BJ (cell line): ENCODE measurements around the gene PDZRN4. TPM values are rescaled to one million over a fixed set of nuclear protein-coding genes. Genes with fewer than 3 reads are reported as not detected.
A peak's percentile ranks its signal among the peaks of the same experiment; 100 is the strongest.

Source experiments
- CTCF ChIA-PET: fragments of 350-600 bp; formaldehyde crosslinking; extraction: SDS; loops from one replicate; lab custom pipeline; 2021; ENCODE audit warnings: antibody characterized with exemption, inconsistent platforms; lab: Yijun Ruan, JAX
- POLR2A ChIA-PET: fragments of 300-600 bp; sonication (Branson Sonifier 250); formaldehyde crosslinking; extraction: SDS; loops from one replicate; lab custom pipeline; 2021; ENCODE audit warnings: antibody characterized with exemption; lab: Charles Lee
- DNase-seq: peaks from one replicate; pipeline ENCODE4 v3.0.0-alpha.2; 2011; ENCODE audit warnings: low read depth
- H3K27me3 ChIP-seq: 2 replicates; pipeline ENCODE4 v1.6.0; 2011; ENCODE audit warnings: low read length; ENCODE audit not compliant: control insufficient read depth, insufficient read depth
- H3K36me3 ChIP-seq: 2 replicates; pipeline ENCODE4 v1.5.1; 2011; ENCODE audit warnings: low read length; ENCODE audit not compliant: control insufficient read depth, insufficient read depth
- H3K4me3 ChIP-seq: 2 replicates; pipeline ENCODE4 v1.5.1; 2011; ENCODE audit warnings: low read depth, mild to moderate bottlenecking, control low read depth, low read length
- polyA plus RNA-seq: library from polyadenylated mRNA; depleted of rRNA; stranded (reverse); fragments of >200 nt; gene quantifications from 2 replicates; pipeline ENCODE4 v1.2.3, GENCODE V29; 2011
- TF ChIP-seq, protein P1 (sequence below): IDR thresholded peaks from 2 replicates; pipeline ENCODE4 v1.5.1; 2011; ENCODE audit warnings: low read depth, mild to moderate bottlenecking, control low read depth, inconsistent platforms, low read length, moderate library complexity; ENCODE audit not compliant: insufficient read depth

PDZRN4 gene
- polyA plus RNA-seq, 1 experiment = not detected

GRCh38 chr12:41514907-41515306, 326.8 kb downstream of the PDZRN4 start:
- TF ChIP-seq, protein P1, sequence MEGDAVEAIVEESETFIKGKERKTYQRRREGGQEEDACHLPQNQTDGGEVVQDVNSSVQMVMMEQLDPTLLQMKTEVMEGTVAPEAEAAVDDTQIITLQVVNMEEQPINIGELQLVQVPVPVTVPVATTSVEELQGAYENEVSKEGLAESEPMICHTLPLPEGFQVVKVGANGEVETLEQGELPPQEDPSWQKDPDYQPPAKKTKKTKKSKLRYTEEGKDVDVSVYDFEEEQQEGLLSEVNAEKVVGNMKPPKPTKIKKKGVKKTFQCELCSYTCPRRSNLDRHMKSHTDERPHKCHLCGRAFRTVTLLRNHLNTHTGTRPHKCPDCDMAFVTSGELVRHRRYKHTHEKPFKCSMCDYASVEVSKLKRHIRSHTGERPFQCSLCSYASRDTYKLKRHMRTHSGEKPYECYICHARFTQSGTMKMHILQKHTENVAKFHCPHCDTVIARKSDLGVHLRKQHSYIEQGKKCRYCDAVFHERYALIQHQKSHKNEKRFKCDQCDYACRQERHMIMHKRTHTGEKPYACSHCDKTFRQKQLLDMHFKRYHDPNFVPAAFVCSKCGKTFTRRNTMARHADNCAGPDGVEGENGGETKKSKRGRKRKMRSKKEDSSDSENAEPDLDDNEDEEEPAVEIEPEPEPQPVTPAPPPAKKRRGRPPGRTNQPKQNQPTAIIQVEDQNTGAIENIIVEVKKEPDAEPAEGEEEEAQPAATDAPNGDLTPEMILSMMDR = 0 out of 2 replicates have a peak, but pooled peaks have one; percentile 9
- Histone ChIP-seq H3K27me3 (no peaks in the 10 kb centered on the region), H3K4me3 (no peak overlapping the region), H3K36me3 (no peaks in the 10 kb centered on the region)
- ChIA-PET CTCF (no interaction called here), POLR2A (no interaction called here)
- DNase-seq = no peak

DNA sequence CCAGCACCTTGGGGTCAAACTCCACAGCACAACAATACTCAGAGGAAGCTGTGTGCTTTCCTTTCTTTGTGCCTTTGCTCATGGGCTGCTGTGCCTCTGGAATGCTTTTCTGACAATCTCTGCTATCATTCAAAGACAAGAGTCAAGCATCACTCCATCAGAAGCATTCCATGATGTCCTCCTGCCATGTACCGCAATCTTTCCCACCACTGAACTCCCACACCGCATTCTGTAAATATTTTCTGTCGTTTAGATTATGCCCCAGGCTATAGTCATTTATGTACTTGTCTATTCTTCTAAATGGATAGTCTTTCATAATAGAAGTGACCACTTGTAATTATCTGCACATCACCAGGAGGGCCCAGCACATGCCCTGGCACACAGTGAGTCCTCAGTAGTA, 327.8 kb downstream of the PDZRN4 start:
- TF ChIP-seq, protein P1 = no peak
- Histone ChIP-seq H3K36me3 (no peaks in the 10 kb centered on the region), H3K27me3 (no peaks in the 10 kb centered on the region), H3K4me3 (no peak overlapping the region)
- DNase-seq = no peak
- ChIA-PET POLR2A (no interaction called here), CTCF (no interaction called here)

GRCh38 chr12:41520869-41521268, 332.7 kb downstream of the PDZRN4 start:
- Histone ChIP-seq H3K27me3 (no peaks in the 10 kb centered on the region), H3K4me3 (no peak overlapping the region), H3K36me3 (no peaks in the 10 kb centered on the region)
- TF ChIP-seq, protein P1 = no peak
- no peak for DNase-seq
- ChIA-PET CTCF (interaction anchor here (0.7 to 1.5 kb wide), 2 partner anchors 33 to 944 kb away, joined by 3 read pairs; no protein-coding TSS in a partner anchor), POLR2A (no interaction called here)

DNA sequence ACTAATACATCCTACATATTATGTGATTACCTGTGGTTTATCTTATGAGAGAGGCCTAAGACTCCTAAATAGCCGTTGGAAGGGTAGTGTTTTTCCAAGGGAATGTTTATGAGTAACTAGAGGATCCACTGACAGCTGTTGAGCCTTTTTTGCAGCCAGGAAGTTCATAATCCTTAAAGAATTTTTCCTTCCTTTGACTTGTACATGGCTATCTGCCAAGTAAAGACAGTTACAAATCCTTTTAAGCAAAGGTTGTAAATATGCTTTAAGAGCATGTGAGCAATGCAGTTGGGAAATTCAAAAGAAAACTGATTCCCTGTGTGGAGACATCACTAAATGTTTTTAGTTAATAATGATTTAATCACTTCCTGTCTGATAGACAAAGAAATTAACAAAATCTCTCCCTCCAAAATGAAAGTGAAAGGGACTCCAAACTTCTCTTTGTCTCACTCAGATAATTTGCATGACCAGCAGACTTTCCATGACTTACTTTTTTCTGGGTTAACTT, 333.8 kb downstream of the PDZRN4 start:
- H3K27me3 ChIP-seq = no peaks in the 10 kb centered on the region
- ChIA-PET CTCF (interaction anchor here (1.3 to 1.5 kb wide), 2 partner anchors 29 to 32 kb away, joined by 3 read pairs; no protein-coding TSS in a partner anchor), POLR2A (no interaction called here)
- peak overlapping the region; percentile 10; the same call in 1 of the 2 replicates for H3K4me3 ChIP-seq
- no peaks in the 10 kb centered on the region for H3K36me3 ChIP-seq
- TF ChIP-seq, protein P1 = no peak
- DNase-seq = peak; percentile 85

- DNase-seq = no peak
- TF ChIP-seq, protein P1 = no peak
- ChIA-PET CTCF (no interaction called here), POLR2A (no interaction called here)
- no peaks in the 10 kb centered on the region for H3K36me3 ChIP-seq
- H3K4me3 ChIP-seq = no peak overlapping the region
- no peaks in the 10 kb centered on the region for H3K27me3 ChIP-seq
Measured at GRCh38 chr12:41527062-41527461, 338.9 kb downstream of the PDZRN4 start.
